A549 (cell line): ENCODE measurements around the gene PLEKHA7. TPM values are rescaled to one million over a fixed set of nuclear protein-coding genes. Genes with fewer than 3 reads are reported as not detected.

Experiments used
- ATAC-seq, 2 experiments: fragments of 200-7000 bp in 1 of 2; fragments of >200 bp in 1 of 2; cut with Nextera tagmentation in 1 of 2; cut with Tn5 transposase in 1 of 2; 3 replicates each; pipeline versions ENCODE4 v1.8.0 to v1.9.1; 2018 to 2020; ENCODE audit warnings: mild to moderate bottlenecking in 1 of 2, moderate library complexity in 1 of 2
- CTCF ChIA-PET: fragments of 300-600 bp; sonication (Branson Sonifier 250); formaldehyde crosslinking; extraction: SDS; loops from one replicate; lab custom pipeline; 2021; ENCODE audit warnings: antibody characterized with exemption, inconsistent platforms; lab: Yijun Ruan, JAX
- POLR2A ChIA-PET: fragments of 350-600 bp; formaldehyde crosslinking; extraction: SDS; loops from one replicate; lab custom pipeline; 2021; ENCODE audit warnings: antibody characterized with exemption, inconsistent platforms; lab: Yijun Ruan, JAX
- DNase-seq, 2 experiments: peaks; one replicate each; pipeline versions ENCODE4 v3.0.0 to v3.0.0-alpha.2; 2011 to 2016; ENCODE audit warnings: low read depth in 1 of 2, low spot score in 1 of 2
- FAIRE-seq: peaks from 2 replicates; lab custom pipeline; 2011; peaks lifted over from hg19 to GRCh38; lab: Jason Lieb, UNC
- H3K27ac ChIP-seq, 2 experiments: fragments of >200 bp; sonication (Bioruptor Twin); formaldehyde crosslinking; 3 replicates each; pipeline ENCODE4 v1.5.1; 2016 to 2017
- H3K4me1 ChIP-seq: fragments of >200 bp; sonication (Bioruptor Twin); formaldehyde crosslinking; 3 replicates; pipeline ENCODE4 v1.6.1; 2016
- H3K4me2 ChIP-seq: fragments of >200 bp; sonication (Bioruptor Twin); formaldehyde crosslinking; 3 replicates; pipeline ENCODE4 v1.6.1; 2016
- H3K4me3 ChIP-seq: fragments of >200 bp; sonication (Bioruptor Twin); formaldehyde crosslinking; 3 replicates; pipeline ENCODE4 v1.5.1; 2016
- H3K9me3 ChIP-seq: fragments of >200 bp; sonication (Bioruptor Twin); formaldehyde crosslinking; 3 replicates; pipeline ENCODE4 v1.6.1; 2016
- ATOH8 ChIP-seq: fragments of 250-450 bp; sonication (Bioruptor Pico); IDR thresholded peaks from 2 replicates; pipeline ENCODE4 v1.5.0; 2020; ENCODE audit warnings: low read depth, mild to moderate bottlenecking, moderate library complexity
- CBX2 ChIP-seq: fragments of 200-600 bp; sonication (generic); IDR thresholded peaks from 2 replicates; pipeline ENCODE4 v1.6.1; 2016; ENCODE audit warnings: low read depth, mild to moderate bottlenecking, borderline replicate concordance
- CBX8 ChIP-seq: fragments of 200-600 bp; sonication (generic); IDR thresholded peaks from 2 replicates; pipeline ENCODE4 v1.6.1; 2016
- CEBPB ChIP-seq, 2 experiments: fragments of >200 bp in 1 of 2; sonication (Bioruptor Twin) in 1 of 2; formaldehyde crosslinking in 1 of 2; IDR thresholded peaks; 2 replicates each; pipeline ENCODE4 v1.6.1; 2012 to 2016
- CHD2 ChIP-seq: fragments of 150-350 bp; IDR thresholded peaks from 2 replicates; pipeline ENCODE4 v1.6.1; 2014; ENCODE audit warnings: low read length; ENCODE audit not compliant: partially characterized antibody
- EHF ChIP-seq: fragments of 250-450 bp; sonication (Bioruptor Pico); IDR thresholded peaks from 2 replicates; pipeline ENCODE4 v1.5.0; 2020; ENCODE audit warnings: mild to moderate bottlenecking
- EHMT2 ChIP-seq: fragments of 200-600 bp; sonication (generic); IDR thresholded peaks from 2 replicates; pipeline ENCODE4 v1.6.1; 2016; ENCODE audit warnings: antibody characterized with exemption, low read depth, mild to moderate bottlenecking, moderate library complexity
- ESRRA ChIP-seq: fragments of 150-350 bp; IDR thresholded peaks from 2 replicates; pipeline ENCODE4 v1.6.1; 2014; ENCODE audit warnings: mild to moderate bottlenecking, low read length, borderline replicate concordance
- FOSB ChIP-seq: fragments of 250-450 bp; sonication (Bioruptor Pico); IDR thresholded peaks from 2 replicates; pipeline ENCODE4 v1.5.0; 2020; ENCODE audit warnings: mild to moderate bottlenecking, moderate library complexity
- FOXS1 ChIP-seq: fragments of 250-450 bp; sonication (Bioruptor Pico); IDR thresholded peaks from 2 replicates; pipeline ENCODE4 v1.5.0; 2020; ENCODE audit warnings: mild to moderate bottlenecking, moderate library complexity
- GATA3 ChIP-seq: IDR thresholded peaks from 2 replicates; pipeline ENCODE4 v1.6.1; 2012; ENCODE audit warnings: borderline replicate concordance
- HES2 ChIP-seq: fragments of >200 bp; sonication (Bioruptor Twin); formaldehyde crosslinking; IDR thresholded peaks from 2 replicates; pipeline ENCODE4 v1.6.1; 2016
- HOXB13 ChIP-seq: fragments of 250-450 bp; sonication (Bioruptor Pico); IDR thresholded peaks from 2 replicates; pipeline ENCODE4 v1.5.0; 2020; ENCODE audit warnings: low read depth, mild to moderate bottlenecking, moderate library complexity
- HOXB5 ChIP-seq: fragments of 250-450 bp; sonication (Bioruptor Pico); IDR thresholded peaks from 2 replicates; pipeline ENCODE4 v1.5.0; 2020; ENCODE audit warnings: mild to moderate bottlenecking, moderate library complexity
- JUNB ChIP-seq: fragments of >200 bp; sonication (Bioruptor Twin); formaldehyde crosslinking; IDR thresholded peaks from 2 replicates; pipeline ENCODE4 v1.6.1; 2016
- MYC ChIP-seq: IDR thresholded peaks from 2 replicates; pipeline ENCODE4 v1.6.1; 2012; ENCODE audit warnings: mild to moderate bottlenecking, inconsistent platforms, low read length, improper control_type of control experiment, borderline replicate concordance
- NPAS2 ChIP-seq: fragments of 250-450 bp; sonication (Bioruptor Pico); IDR thresholded peaks from 2 replicates; pipeline ENCODE4 v1.8.0; 2022; ENCODE audit warnings: mild to moderate bottlenecking, moderate library complexity, borderline replicate concordance
- POLR2A ChIP-seq: IDR thresholded peaks from 2 replicates; pipeline ENCODE4 v1.6.1; 2012; ENCODE audit warnings: mild to moderate bottlenecking, low read length
- RAD21 ChIP-seq, 2 experiments: fragments of >200 bp in 1 of 2; sonication (Bioruptor Twin) in 1 of 2; formaldehyde crosslinking in 1 of 2; IDR thresholded peaks in 1 of 2; conservative IDR thresholded peaks in 1 of 2; 2 replicates in 1 of 2; 3 replicates in 1 of 2; pipeline ENCODE4 v1.6.1; 2012 to 2018; ENCODE audit warnings: inconsistent platforms in 1 of 2
- SREBF2 ChIP-seq: fragments of 450-650 bp; IDR thresholded peaks from 2 replicates; pipeline ENCODE4 v1.6.1; 2014; ENCODE audit warnings: mild to moderate bottlenecking, moderate library complexity
- WGBS: methylation state at CpG from one replicate; pipeline ENCODE4 v1.1.6; 2017; ENCODE audit errors: missing lambda C conversion rate; 5-methylcytosine and 5-hydroxymethylcytosine counted together
- polyA plus RNA-seq, 4 experiments: library from polyadenylated mRNA; depleted of rRNA in 3 of 4; stranded (reverse); fragments of >200 nt; fragmentation: RNase III in 1 of 4; extraction: RNeasy Plus Mini Kit Qiagen cat#74134 plus additional on column Dnase treatment in 1 of 4; gene quantifications; 2 replicates in 3 of 4; 3 replicates in 1 of 4; pipeline ENCODE4 v1.2.3, GENCODE V29; 2011 to 2017
- TF ChIP-seq, protein P1 (sequence below): IDR thresholded peaks from 2 replicates; pipeline ENCODE4 v1.6.1; 2012
- TF ChIP-seq, protein P2 (sequence below): fragments of >200 bp; sonication (Bioruptor Twin); formaldehyde crosslinking; IDR thresholded peaks from 3 replicates; pipeline ENCODE4 v1.5.1; 2016

PLEKHA7 gene
- polyA plus RNA-seq, 2 of the 4 experiments (the other 2 are of a cell fraction) = 8.7 to 13.8 TPM

- POLR2A ChIA-PET = no interaction called here
- CTCF ChIA-PET = interaction anchor here (0.9 to 2.0 kb wide), 3 partner anchors 23 to 59 kb away, joined by 3 to 7 read pairs (median 3); no protein-coding TSS in a partner anchor
- Histone ChIP-seq H3K4me1 (no peaks in the 10 kb centered on the region), H3K4me3 (no peak overlapping the region), H3K9me3 (no peaks in the 10 kb centered on the region), H3K4me2 (no peak overlapping the region), H3K27ac (no peak overlapping the region)
- WGBS = 77% methylated on average over 1 of the region's 1 CpG
- no peak for TF ChIP-seq HOXB13 (CRISPR knock-in tag)
- TF ChIP-seq FOSB (CRISPR knock-in tag) = no peak
- TF ChIP-seq, protein P1, sequence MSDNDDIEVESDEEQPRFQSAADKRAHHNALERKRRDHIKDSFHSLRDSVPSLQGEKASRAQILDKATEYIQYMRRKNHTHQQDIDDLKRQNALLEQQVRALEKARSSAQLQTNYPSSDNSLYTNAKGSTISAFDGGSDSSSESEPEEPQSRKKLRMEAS = no peak
- TF ChIP-seq ESRRA = no peak
- TF ChIP-seq NPAS2 = no peak
- no peak for TF ChIP-seq EHMT2
- DNase-seq (no peak), ATAC-seq (no peak), FAIRE-seq (no peak)
Measured at GRCh38 chr11:16844268-16844771, 169.9 kb downstream of the PLEKHA7 start.

DNA sequence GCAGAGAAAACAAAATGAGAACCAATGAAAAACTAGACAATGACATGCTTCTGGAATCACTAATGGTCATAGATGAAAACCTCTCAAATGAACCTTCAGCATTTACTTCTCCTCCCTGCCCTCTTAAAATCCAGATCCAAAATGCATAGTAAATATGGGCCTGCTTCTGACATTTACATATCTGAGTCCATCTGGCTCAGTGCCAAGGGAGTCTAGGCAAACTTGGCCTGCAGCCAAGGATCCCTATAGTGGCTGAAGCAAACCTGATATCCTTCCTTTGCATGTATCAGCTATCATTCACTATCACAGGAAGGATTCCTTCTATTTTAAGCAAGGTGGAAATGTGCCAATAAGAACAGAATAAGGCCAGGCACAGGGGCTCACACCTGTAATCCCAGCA lies 170.9 kb downstream of the PLEKHA7 start:
- H3K9me3 ChIP-seq = no peaks in the 10 kb centered on the region
- FAIRE-seq (no peak), ATAC-seq (no peak), DNase-seq (peak in 1 of 2 experiments; percentile 8)
- no peaks in the 10 kb centered on the region for H3K4me1 ChIP-seq
- ChIA-PET CTCF (interaction anchor here (1.5 to 2.0 kb wide), 4 partner anchors 22 to 58 kb away, joined by 3 to 7 read pairs (median 6); no protein-coding TSS in a partner anchor), POLR2A (no interaction called here)
- no peak overlapping the region for H3K4me3 ChIP-seq
- no peak overlapping the region for H3K27ac ChIP-seq
- no peak overlapping the region for H3K4me2 ChIP-seq
- TF ChIP-seq CHD2 = no peak
- TF ChIP-seq EHMT2 = no peak
- TF ChIP-seq SREBF2 = no peak
- no peak for TF ChIP-seq RAD21 (conservative IDR thresholded peaks at IDR 0.05 in 1 of 2, IDR thresholded peaks at IDR 0.05 in 1 of 2)
- no peak for TF ChIP-seq CBX2
- TF ChIP-seq HES2 = no peak
- no peak for TF ChIP-seq JUNB
- TF ChIP-seq HOXB5 (CRISPR knock-in tag) = no peak
- no peak for TF ChIP-seq CBX8
- no peak for TF ChIP-seq GATA3
- TF ChIP-seq EHF = no peak
- TF ChIP-seq CEBPB (IDR thresholded peaks at IDR 0.05) = no peak
- TF ChIP-seq, protein P2, sequence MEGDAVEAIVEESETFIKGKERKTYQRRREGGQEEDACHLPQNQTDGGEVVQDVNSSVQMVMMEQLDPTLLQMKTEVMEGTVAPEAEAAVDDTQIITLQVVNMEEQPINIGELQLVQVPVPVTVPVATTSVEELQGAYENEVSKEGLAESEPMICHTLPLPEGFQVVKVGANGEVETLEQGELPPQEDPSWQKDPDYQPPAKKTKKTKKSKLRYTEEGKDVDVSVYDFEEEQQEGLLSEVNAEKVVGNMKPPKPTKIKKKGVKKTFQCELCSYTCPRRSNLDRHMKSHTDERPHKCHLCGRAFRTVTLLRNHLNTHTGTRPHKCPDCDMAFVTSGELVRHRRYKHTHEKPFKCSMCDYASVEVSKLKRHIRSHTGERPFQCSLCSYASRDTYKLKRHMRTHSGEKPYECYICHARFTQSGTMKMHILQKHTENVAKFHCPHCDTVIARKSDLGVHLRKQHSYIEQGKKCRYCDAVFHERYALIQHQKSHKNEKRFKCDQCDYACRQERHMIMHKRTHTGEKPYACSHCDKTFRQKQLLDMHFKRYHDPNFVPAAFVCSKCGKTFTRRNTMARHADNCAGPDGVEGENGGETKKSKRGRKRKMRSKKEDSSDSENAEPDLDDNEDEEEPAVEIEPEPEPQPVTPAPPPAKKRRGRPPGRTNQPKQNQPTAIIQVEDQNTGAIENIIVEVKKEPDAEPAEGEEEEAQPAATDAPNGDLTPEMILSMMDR = no peak
- no peak for TF ChIP-seq MYC
- TF ChIP-seq ATOH8 (CRISPR knock-in tag) = no peak
- TF ChIP-seq FOXS1 (CRISPR knock-in tag) = no peak
- no peak for TF ChIP-seq HOXB13 (CRISPR knock-in tag)

GRCh38 chr11:16841984-16842383 lies 172.2 kb downstream of the PLEKHA7 start:
- ATAC-seq (no peak), FAIRE-seq (no peak), DNase-seq (no peak)
- no peak for TF ChIP-seq POLR2A
- ChIA-PET POLR2A (no interaction called here), CTCF (interaction anchor here (1.4 to 1.6 kb wide), 3 partner anchors 12 to 56 kb away, joined by 3 to 6 read pairs (median 5); no protein-coding TSS in a partner anchor)
- 97% methylated on average over 4 of the region's 4 CpGs for WGBS
- H3K27ac ChIP-seq = no peak overlapping the region
- H3K9me3 ChIP-seq = no peaks in the 10 kb centered on the region
- H3K4me3 ChIP-seq = no peak overlapping the region
- no peaks in the 10 kb centered on the region for H3K4me1 ChIP-seq
- H3K4me2 ChIP-seq = no peak overlapping the region
